NCI-H774 (cell line): ENCODE measurements around the gene CISTR.

Experiments used
- DNase-seq: peaks from one replicate; lab custom pipeline; 2025; lab: John Stamatoyannopoulos, UW

Gene CISTR

GRCh38 chr12:53743266-53744129 lies 8.3 kb downstream of the CISTR start:
- DNase-seq = peak; percentile 67

GRCh38 chr12:53740130-53740491 lies 11.7 kb downstream of the CISTR start:
- DNase-seq = no peak

- no peak for DNase-seq
These were observed 12.3 kb downstream of the CISTR start for GRCh38 chr12:53739214-53740129.

- no peak for DNase-seq
These were observed 13.2 kb downstream of the CISTR start for GRCh38 chr12:53738406-53739213.

- no peak for DNase-seq
These were observed 13.8 kb downstream of the CISTR start for GRCh38 chr12:53737951-53738405.

- no peak for DNase-seq
These were observed 14.5 kb downstream of the CISTR start for GRCh38 chr12:53737093-53737808.

GRCh38 chr12:53736592-53736991 lies 15.2 kb downstream of the CISTR start:
- DNase-seq = no peak

- DNase-seq = no peak
These were observed 16.2 kb downstream of the CISTR start for GRCh38 chr12:53735556-53735955.

- no peak for DNase-seq
These were observed 17.4 kb downstream of the CISTR start for GRCh38 chr12:53734425-53734824.

GRCh38 chr12:53733807-53734200 lies 18.0 kb downstream of the CISTR start:
- DNase-seq = no peak

- DNase-seq = no peak
These were observed 18.6 kb downstream of the CISTR start for GRCh38 chr12:53733051-53733806.

GRCh38 chr12:53729644-53730043 lies 22.1 kb downstream of the CISTR start:
- DNase-seq = no peak

GRCh38 chr12:53728206-53728605 lies 23.6 kb downstream of the CISTR start:
- DNase-seq = peak; percentile 50

GRCh38 chr12:53727310-53728041 lies 24.3 kb downstream of the CISTR start, which contains the start of gene CALCOCO1:
TSS of gene CALCOCO1 (minus strand) at chr12:53727452. CDS start at chr12:53725242, 2,210 bp downstream.
- DNase-seq = peak; percentile 99

GRCh38 chr12:53726946-53727309 lies 24.9 kb downstream of the CISTR start:
- DNase-seq = no peak

GRCh38 chr12:53726341-53726740 lies 25.4 kb downstream of the CISTR start:
- no peak for DNase-seq

- DNase-seq = no peak
These were observed 26.0 kb downstream of the CISTR start for GRCh38 chr12:53725824-53726223.

GRCh38 chr12:53722450-53723041 lies 29.2 kb downstream of the CISTR start:
- DNase-seq = no peak

- no peak for DNase-seq
These were observed 30.8 kb downstream of the CISTR start for GRCh38 chr12:53720946-53721345.
